Vagina (tissue), 2 donors: Measurements from ENCODE around the gene CALML3.

Experiments
- CTCF ChIP-seq, 3 experiments: fragments of 450-650 bp in 2 of 3; fragments of 200-600 bp in 1 of 3; sonication (generic) in 1 of 3; IDR thresholded peaks; one replicate each; pipeline ENCODE4 v1.5.1; 2017 to 2019; ENCODE audit warnings: antibody characterized with exemption in 3 of 3, mild to moderate bottlenecking in 2 of 3, moderate library complexity in 2 of 3
- POLR2A ChIP-seq, 2 donors: fragments of 450-650 bp; IDR thresholded peaks; one replicate each; pipeline ENCODE4 v1.6.1; 2017; ENCODE audit warnings: antibody characterized with exemption in 2 of 2, mild to moderate bottlenecking in 2 of 2, moderate library complexity in 2 of 2
- POLR2AphosphoS5 ChIP-seq, 2 donors: sonication (generic); formaldehyde crosslinking; IDR thresholded peaks; one replicate each; pipeline ENCODE4 v1.9.0; 2017; ENCODE audit warnings: antibody characterized with exemption in 2 of 2, mild to moderate bottlenecking in 2 of 2, low read depth in 1 of 2; ENCODE audit not compliant: insufficient read depth in 1 of 2

GRCh38 chr10:5542100-5542499 is 17.3 kb downstream of the CALML3 start:
- no peak for TF ChIP-seq POLR2AphosphoS5 (IDR thresholded peaks at IDR 0.05; ENCODE audit: insufficient read depth in 1 of 2, low read depth in 1 of 2)
- TF ChIP-seq CTCF (IDR thresholded peaks at IDR 0.05), result no peak
- no peak for TF ChIP-seq POLR2A (IDR thresholded peaks at IDR 0.05)
